NT2/D1 (cell line): ENCODE results near the gene TMC4.
"Not testable (repeated sequence)": the region's sequence is repeated elsewhere in the genome, so short reads cannot be mapped to it uniquely, and the experiment has no call there.

Experiments used
- DNase-seq: peaks from one replicate; pipeline ENCODE4 v3.0.0-alpha.2; 2011; ENCODE audit warnings: low read depth, low spot score
- H3K27me3 ChIP-seq: 2 replicates; pipeline ENCODE4 v1.6.0; 2011; ENCODE audit warnings: mild to moderate bottlenecking; ENCODE audit not compliant: insufficient read length, insufficient read depth
- H3K36me3 ChIP-seq: 2 replicates; pipeline ENCODE4 v1.6.1; 2011; ENCODE audit warnings: mild to moderate bottlenecking, low read length, mixed read lengths; ENCODE audit not compliant: insufficient read depth, insufficient read length
- H3K4me1 ChIP-seq: 2 replicates; pipeline ENCODE4 v1.5.1; 2011; ENCODE audit not compliant: insufficient read depth, insufficient read length
- H3K4me3 ChIP-seq: 2 replicates; pipeline ENCODE4 v1.5.1; 2011; ENCODE audit warnings: low read depth; ENCODE audit not compliant: insufficient read length
- H3K9ac ChIP-seq: 2 replicates; pipeline ENCODE4 v1.6.0; 2011; ENCODE audit warnings: low read depth; ENCODE audit not compliant: insufficient read length
- H3K9me3 ChIP-seq: 2 replicates; pipeline ENCODE4 v1.5.1; 2011; ENCODE audit warnings: mild to moderate bottlenecking, low read length; ENCODE audit not compliant: insufficient read depth
- SUZ12 ChIP-seq: IDR thresholded peaks from 2 replicates; pipeline ENCODE4 v1.6.1; 2011; ENCODE audit not compliant: insufficient read length, insufficient read depth; ENCODE audit errors: extremely low read depth
- YY1 ChIP-seq: IDR thresholded peaks from 2 replicates; pipeline ENCODE4 v1.6.1; 2011; ENCODE audit not compliant: insufficient read length, insufficient read depth
- ZNF274 ChIP-seq: IDR thresholded peaks from 2 replicates; pipeline ENCODE4 v1.6.1; 2011; ENCODE audit warnings: mild to moderate bottlenecking, low read depth, low read length

TMC4 gene

DNA sequence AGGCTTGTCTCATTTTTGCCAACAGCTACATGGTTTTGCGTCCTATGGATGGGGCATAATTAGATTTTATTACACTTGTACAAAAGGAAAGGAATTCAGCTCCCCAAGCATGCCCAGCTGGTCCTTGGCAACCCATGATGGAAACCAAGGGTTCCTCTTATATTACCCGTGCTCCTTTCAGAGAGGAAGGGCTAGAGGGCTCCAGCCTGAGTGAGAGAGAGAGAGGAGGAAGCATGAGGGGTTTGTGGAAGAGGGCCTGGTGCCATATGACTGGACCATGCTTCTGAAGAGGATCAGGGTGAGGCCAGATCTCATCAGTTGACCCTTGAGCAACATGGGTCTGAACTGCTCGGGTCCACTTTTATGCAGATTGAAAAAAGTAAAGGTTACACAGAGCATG, 24.2 kb upstream of the TMC4 start:
- peaks cover 50% of the 10 kb centered on the region for H3K36me3 ChIP-seq
- H3K4me3 ChIP-seq, result no peak overlapping the region
- no peaks in the 10 kb centered on the region for H3K27me3 ChIP-seq
- DNase-seq, result no peak
- no peaks in the 10 kb centered on the region for H3K4me1 ChIP-seq
- no peak overlapping the region for H3K9ac ChIP-seq
- H3K9me3 ChIP-seq, result no peaks in the 10 kb centered on the region
- no peak for TF ChIP-seq YY1
- TF ChIP-seq SUZ12, result no peak
- no peak for TF ChIP-seq ZNF274

DNA sequence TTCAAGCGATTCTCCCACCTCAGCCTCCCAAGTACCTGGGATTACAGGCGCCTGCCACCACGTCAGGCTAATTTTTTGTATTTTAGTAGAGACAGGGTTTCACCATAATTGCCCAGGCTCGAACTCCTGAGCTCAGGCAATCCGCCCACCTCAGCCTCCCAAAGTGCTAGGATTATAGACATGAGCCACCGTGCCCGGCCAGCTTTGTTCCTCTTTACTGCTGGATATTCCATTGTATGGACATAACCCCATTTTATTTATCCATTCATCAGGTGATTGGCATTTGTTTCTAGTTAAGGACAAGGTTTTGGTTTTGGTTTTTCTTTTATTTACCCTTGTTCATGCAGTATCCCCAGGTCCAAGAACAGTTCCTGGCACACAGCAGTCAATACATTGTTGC, 23.6 kb upstream of the TMC4 start:
- H3K9me3 ChIP-seq, result no peaks in the 10 kb centered on the region
- H3K9ac ChIP-seq, result no peak overlapping the region
- no peaks in the 10 kb centered on the region for H3K4me1 ChIP-seq
- DNase-seq, result no peak
- no peaks in the 10 kb centered on the region for H3K27me3 ChIP-seq
- no peak overlapping the region for H3K4me3 ChIP-seq
- H3K36me3 ChIP-seq, result peaks cover 46% of the 10 kb centered on the region
- TF ChIP-seq SUZ12 (no peak), YY1 (no peak), ZNF274 (no peak)

DNA sequence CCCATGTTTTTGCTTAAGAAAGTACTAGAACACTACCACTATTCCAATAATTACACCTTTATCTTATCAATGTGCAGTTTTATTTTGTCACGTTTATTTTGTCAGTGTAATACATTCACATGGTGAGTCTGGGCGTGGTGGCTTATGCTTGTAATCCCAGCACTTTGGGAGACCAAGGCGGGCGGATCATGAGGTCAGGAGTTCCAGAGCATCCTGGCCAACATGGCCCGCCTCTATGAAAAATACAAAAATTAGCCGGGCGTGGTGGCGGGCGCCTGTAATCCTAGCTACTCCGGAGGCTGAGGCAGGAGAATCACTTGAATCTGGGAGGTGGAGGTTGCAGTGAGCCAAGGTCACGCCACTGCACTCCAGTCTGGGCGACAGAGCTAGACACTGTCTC, 21.5 kb upstream of the TMC4 start:
- not testable (repeated sequence) for H3K4me1 ChIP-seq, H3K4me3 ChIP-seq, DNase-seq, H3K9me3 ChIP-seq, H3K9ac ChIP-seq, H3K27me3 ChIP-seq
- H3K36me3 ChIP-seq, result peaks cover 38% of the 10 kb centered on the region

DNA sequence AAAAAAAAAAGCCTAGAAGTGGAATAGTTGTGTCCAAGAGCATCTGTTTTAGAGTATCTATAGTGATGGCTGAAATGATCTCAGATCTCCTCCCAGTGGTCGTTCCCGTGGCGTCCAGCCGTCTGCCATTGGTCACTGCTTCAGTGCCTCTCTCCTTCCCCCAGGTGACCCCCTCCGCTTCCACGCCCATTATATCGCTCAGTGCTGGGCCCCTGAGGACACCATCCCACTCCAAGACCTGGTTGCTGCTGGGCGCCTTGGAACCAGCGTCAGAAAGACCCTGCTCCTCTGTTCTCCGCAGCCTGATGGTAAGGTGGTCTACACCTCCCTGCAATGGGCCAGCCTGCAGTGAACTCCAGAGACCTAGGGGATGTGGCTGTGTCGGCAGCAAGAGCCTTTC, 20.1 kb upstream of the TMC4 start:
- H3K36me3 ChIP-seq, result peaks cover 35% of the 10 kb centered on the region
- no peaks in the 10 kb centered on the region for H3K9me3 ChIP-seq
- no peak for TF ChIP-seq SUZ12
- no peak for TF ChIP-seq YY1
- no peak for TF ChIP-seq ZNF274
- peak overlapping the region; percentile 32 for H3K9ac ChIP-seq
- H3K27me3 ChIP-seq, result no peaks in the 10 kb centered on the region
- no peak overlapping the region for H3K4me3 ChIP-seq
- no peak for DNase-seq
- H3K4me1 ChIP-seq, result no peaks in the 10 kb centered on the region

DNA sequence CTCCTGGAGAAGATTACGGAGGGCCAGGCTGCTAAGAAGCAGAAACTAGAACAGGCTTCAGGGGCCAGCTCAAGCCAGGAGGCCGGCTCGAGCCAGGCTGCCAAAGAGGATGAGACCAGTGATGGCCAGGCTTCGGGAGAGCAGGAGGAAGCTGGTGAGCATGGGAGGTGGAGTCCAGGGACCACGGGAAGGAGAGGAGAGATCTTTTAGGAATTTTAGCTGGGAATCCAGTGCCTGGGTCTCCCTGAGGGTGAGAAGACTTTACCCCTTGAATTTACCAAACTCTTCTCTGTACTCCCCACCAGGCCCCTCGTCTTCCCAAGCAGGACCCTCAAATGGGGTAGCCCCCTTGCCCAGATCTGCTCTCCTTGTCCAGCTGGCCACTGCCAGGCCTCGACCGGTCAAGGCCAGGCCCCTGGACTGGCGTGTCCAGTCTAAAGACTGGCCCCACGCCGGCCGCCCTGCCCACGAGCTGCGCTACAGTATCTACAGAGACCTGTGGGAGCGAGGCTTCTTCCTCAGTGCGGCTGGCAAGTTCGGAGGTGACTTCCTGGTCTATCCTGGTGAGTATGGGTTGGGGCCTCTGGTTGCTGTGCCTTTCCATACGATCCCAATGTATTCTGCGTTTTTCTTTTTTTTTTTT, 19.0 kb upstream of the TMC4 start:
- no peaks in the 10 kb centered on the region for H3K4me1 ChIP-seq
- DNase-seq, result no peak
- no peak for TF ChIP-seq SUZ12
- no peak for TF ChIP-seq YY1
- no peak for TF ChIP-seq ZNF274
- H3K36me3 ChIP-seq, result peaks cover 38% of the 10 kb centered on the region
- peak overlapping the region; percentile 90 for H3K9ac ChIP-seq
- H3K27me3 ChIP-seq, result no peaks in the 10 kb centered on the region
- H3K9me3 ChIP-seq, result no peaks in the 10 kb centered on the region
- H3K4me3 ChIP-seq, result peak overlapping the region; percentile 71

DNA sequence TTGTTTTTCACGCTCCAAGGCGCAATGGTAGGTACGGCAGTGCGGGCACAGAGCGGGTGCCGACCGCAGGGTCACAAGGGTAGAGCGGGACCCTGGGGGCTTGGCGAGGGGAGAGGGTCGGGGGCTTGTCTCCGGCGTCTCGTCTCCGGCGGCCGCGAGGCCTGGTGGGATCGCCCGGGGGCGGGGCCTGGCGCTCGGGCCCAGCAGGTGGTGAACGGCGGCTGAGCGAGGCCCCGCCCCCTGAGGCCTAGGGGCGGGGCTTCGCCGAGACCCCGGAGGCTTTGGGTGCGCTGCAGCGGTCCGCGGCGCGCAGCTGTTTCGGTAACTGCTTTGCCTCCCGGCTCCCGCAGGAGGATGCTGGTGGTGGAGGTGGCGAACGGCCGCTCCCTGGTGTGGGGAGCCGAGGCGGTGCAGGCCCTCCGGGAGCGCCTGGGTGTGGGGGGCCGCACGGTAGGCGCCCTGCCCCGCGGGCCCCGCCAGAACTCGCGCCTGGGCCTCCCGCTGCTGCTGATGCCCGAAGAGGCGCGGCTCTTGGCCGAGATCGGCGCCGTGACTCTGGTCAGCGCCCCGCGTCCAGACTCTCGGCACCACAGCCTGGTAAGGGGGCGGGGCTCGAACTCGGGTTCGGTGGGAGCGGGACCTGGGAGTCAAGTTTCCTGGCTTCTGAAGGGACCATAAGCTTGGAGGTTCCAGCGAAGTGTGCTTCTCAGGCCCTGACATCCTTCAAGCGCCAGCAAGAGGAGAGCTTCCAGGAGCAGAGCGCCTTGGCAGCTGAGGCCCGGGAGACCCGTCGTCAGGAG, 18.3 kb upstream of the TMC4 start, which contains the start of gene TSEN34:
Gene TSEN34, plus strand, starts transcription at position 298 of the 800 bp plus-strand sequence. Its CDS starts 57 bp downstream, at position 355.
- TF ChIP-seq ZNF274 (no peak), SUZ12 (no peak), YY1 (no peak)
- Histone ChIP-seq H3K9ac (peak within 1 kb of the TSS; percentile 92), H3K4me3 (peak within 1 kb of the TSS; percentile 71), H3K27me3 (no peaks in the 10 kb centered on the region), H3K36me3 (peaks cover 44% of the 10 kb centered on the region), H3K9me3 (no peaks in the 10 kb centered on the region), H3K4me1 (no peaks in the 10 kb centered on the region)
- DNase-seq, result no peak

DNA sequence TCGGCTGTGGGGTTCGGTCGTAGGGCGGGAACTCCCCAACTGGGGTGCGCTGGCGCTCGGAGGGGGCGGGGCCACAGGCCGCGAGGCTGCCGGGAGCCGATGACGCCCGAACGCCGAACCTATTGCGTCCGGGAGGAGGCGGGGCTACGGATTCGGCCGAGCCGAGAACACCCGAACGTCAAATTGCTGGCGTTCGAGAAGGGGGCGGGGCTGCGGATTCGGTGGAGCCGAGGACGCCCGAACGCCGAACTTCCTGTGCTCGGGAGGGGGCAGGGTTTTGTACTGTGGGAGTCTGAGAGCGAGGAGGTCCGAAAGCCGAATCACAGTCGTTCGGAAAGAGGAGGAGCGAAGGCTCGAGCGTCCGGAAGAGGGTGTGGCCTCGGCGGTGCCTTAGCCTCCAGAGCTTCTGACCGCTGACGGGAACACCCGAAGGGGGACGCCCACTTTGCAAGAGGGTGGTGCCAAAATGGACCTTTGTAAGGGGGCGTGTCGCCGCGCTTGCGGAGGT, 17.6 kb upstream of the TMC4 start:
- peaks cover 46% of the 10 kb centered on the region for H3K36me3 ChIP-seq
- no peak for TF ChIP-seq SUZ12
- no peak for TF ChIP-seq YY1
- no peak for TF ChIP-seq ZNF274

More for the DNA sequence above, 17.6 kb upstream of the TMC4 start:
- H3K4me1 ChIP-seq, result no peaks in the 10 kb centered on the region
- H3K4me3 ChIP-seq, result peak overlapping the region; percentile 71
- H3K9ac ChIP-seq, result peak overlapping the region; percentile 92
- no peaks in the 10 kb centered on the region for H3K9me3 ChIP-seq
- H3K27me3 ChIP-seq, result no peaks in the 10 kb centered on the region
- DNase-seq, result peak; percentile 93
